B cell (primary cell): ENCODE measurements around the gene CCL17. TPM values are rescaled to one million over a fixed set of nuclear protein-coding genes. Genes with fewer than 3 reads are reported as not detected.

Experiments
- ATAC-seq: fragments of 200-7000 bp; cut with Tn5 transposase; one replicate; pipeline ENCODE4 v1.10.0; 2021; ENCODE audit warnings: low read depth, mild to moderate bottlenecking, moderate number of reproducible peaks, moderate library complexity
- CTCF ChIA-PET: fragments of 350-600 bp; sonication (Branson Sonifier 250); formaldehyde crosslinking; loops from one replicate; lab custom pipeline; 2021; ENCODE audit warnings: antibody characterized with exemption, inconsistent platforms; lab: Charles Lee
- POLR2A ChIA-PET: fragments of 350-600 bp; sonication (Branson Sonifier 250); formaldehyde crosslinking; loops from one replicate; lab custom pipeline; 2021; ENCODE audit warnings: antibody characterized with exemption; lab: Charles Lee
- DNase-seq: peaks from one replicate; pipeline ENCODE4 v3.0.0; 2013
- H2AFZ ChIP-seq: 2 replicates; pipeline ENCODE4 v1.6.1; 2012; ENCODE audit warnings: mild to moderate bottlenecking, low read depth, low read length; ENCODE audit not compliant: insufficient read depth, poor library complexity, severe bottlenecking
- H3K27ac ChIP-seq, 2 donors: 1 replicate in 1 of 2; 2 replicates in 1 of 2; pipeline ENCODE4 v1.5.1; 2012 to 2013; ENCODE audit warnings: low read length in 2 of 2, mild to moderate bottlenecking in 2 of 2, moderate library complexity in 1 of 2
- H3K27me3 ChIP-seq, 4 experiments: fragments of 200-600 bp in 1 of 4; sonication (generic) in 1 of 4; replicated peaks in 1 of 4; 1 replicate in 2 of 4; 2 replicates in 2 of 4; pipeline versions ENCODE4 v1.6.1 to v1.7.0; 2013 to 2016; ENCODE audit warnings: low read length in 3 of 4, mild to moderate bottlenecking in 2 of 4, mixed read lengths in 1 of 4, moderate library complexity in 1 of 4; ENCODE audit not compliant: insufficient read depth in 4 of 4, control insufficient read depth in 3 of 4; ENCODE audit errors: control extremely low read depth in 1 of 4
- H3K36me3 ChIP-seq, 2 experiments: replicated peaks in 1 of 2; 1 replicate in 1 of 2; 2 replicates in 1 of 2; pipeline versions ENCODE4 v1.6.1 to v1.7.1; 2013; ENCODE audit warnings: low read length in 1 of 2; ENCODE audit not compliant: insufficient read depth in 2 of 2, control insufficient read depth in 1 of 2; ENCODE audit errors: control extremely low read depth in 1 of 2, extremely low read depth in 1 of 2
- H3K4me1 ChIP-seq, 2 donors: fragments of 200-600 bp in 1 of 2; sonication (generic) in 1 of 2; 1 replicate in 1 of 2; 2 replicates in 1 of 2; pipeline versions ENCODE4 v1.5.1 to v1.6.1; 2013 to 2017; ENCODE audit warnings: low read length in 2 of 2; ENCODE audit not compliant: control insufficient read depth in 2 of 2, insufficient read depth in 2 of 2
- H3K4me2 ChIP-seq: replicated peaks from 2 replicates; pipeline ENCODE3; 2012; ENCODE audit warnings: mild to moderate bottlenecking, low read depth, low read length; ENCODE audit not compliant: poor library complexity, severe bottlenecking
- H3K4me3 ChIP-seq, 5 experiments: fragments of 200-600 bp in 1 of 5; sonication (generic) in 1 of 5; 1 replicate in 3 of 5; 2 replicates in 2 of 5; pipeline versions ENCODE4 v1.5.1 to v1.7.0; 2011 to 2016; ENCODE audit warnings: low read length in 4 of 5, mild to moderate bottlenecking in 4 of 5, low read depth in 2 of 5, control low read depth in 1 of 5, moderate library complexity in 1 of 5; ENCODE audit not compliant: insufficient read depth in 1 of 5; ENCODE audit errors: control extremely low read depth in 1 of 5, extremely low read depth in 1 of 5
- H3K79me2 ChIP-seq: fragments of 200-600 bp; sonication (generic); one replicate; pipeline ENCODE4 v1.6.0; 2016; ENCODE audit warnings: low read length; ENCODE audit not compliant: control insufficient read depth, insufficient read depth
- H3K9ac ChIP-seq: fragments of 200-600 bp; sonication (generic); 2 replicates; pipeline ENCODE4 v1.6.1; 2017; ENCODE audit warnings: mild to moderate bottlenecking, low read length, moderate library complexity
- H3K9me3 ChIP-seq, 3 donors: one replicate each; pipeline versions ENCODE4 v1.6.1 to v1.7.1; 2013; ENCODE audit warnings: low read length in 2 of 3; ENCODE audit not compliant: control insufficient read depth in 2 of 3, insufficient read depth in 1 of 3; ENCODE audit errors: control extremely low read depth in 1 of 3
- H4K20me1 ChIP-seq: 2 replicates; pipeline ENCODE4 v1.6.0; 2012; ENCODE audit warnings: mild to moderate bottlenecking, low read length; ENCODE audit not compliant: insufficient read depth, control insufficient read depth, poor library complexity, severe bottlenecking
- H3K27ac Mint-ChIP-seq: one replicate; pipeline ENCODE4 v1.8.0; 2021; ENCODE audit warnings: mixed read lengths
- H3K27me3 Mint-ChIP-seq: one replicate; pipeline ENCODE4 v1.8.0; 2021; ENCODE audit warnings: mixed read lengths
- H3K4me1 Mint-ChIP-seq: one replicate; pipeline ENCODE4 v1.8.0; 2021; ENCODE audit warnings: mixed read lengths
- H3K4me3 Mint-ChIP-seq: one replicate; pipeline ENCODE4 v1.8.0; 2021; ENCODE audit warnings: mixed read lengths
- H3K9me3 Mint-ChIP-seq: one replicate; pipeline ENCODE4 v1.8.0; 2022; ENCODE audit warnings: mixed read lengths; ENCODE audit not compliant: insufficient read depth
- CTCF ChIP-seq: fragments of 200-600 bp; IDR thresholded peaks from one replicate; pipeline ENCODE4 v1.8.0; 2022; ENCODE audit warnings: antibody characterized with exemption, mild to moderate bottlenecking
- EZH2 ChIP-seq: IDR thresholded peaks from 2 replicates; pipeline ENCODE4 v1.6.1; 2012; ENCODE audit warnings: borderline replicate concordance, low read depth, mild to moderate bottlenecking, moderate library complexity, low read length; ENCODE audit not compliant: insufficient read depth, poor library complexity, severe bottlenecking
- WGBS: methylation state at CpG from one replicate; pipeline ENCODE4 v1.1.5; 2013; ENCODE audit warnings: missing lambda C conversion rate; ENCODE audit not compliant: insufficient coverage; 5-methylcytosine and 5-hydroxymethylcytosine counted together
- intact Hi-C: fragments of 100-400 bp; cut with micrococcal nuclease; formaldehyde crosslinking; loops from one replicate; pipeline ENCODE4 v1.10.0; 2022
- polyA plus RNA-seq: library from polyadenylated mRNA; depleted of rRNA; stranded (reverse); fragments of >200 nt; gene quantifications from 2 replicates; pipeline ENCODE4 v1.2.3, GENCODE V29; 2012
- total RNA-seq, 2 donors: library from RNA; stranded (reverse); fragments of 120-200 nt in 1 of 2; gene quantifications; 1 replicate in 1 of 2; 2 replicates in 1 of 2; pipeline versions ENCODE4 v1.2.3 to v1.2.4, GENCODE V29; 2013 to 2022

The CCL17 gene
- total and polyA plus RNA-seq, 2 donors (not counting 1 experiment from before 2014, with no cell fraction given), result not detected

DNA sequence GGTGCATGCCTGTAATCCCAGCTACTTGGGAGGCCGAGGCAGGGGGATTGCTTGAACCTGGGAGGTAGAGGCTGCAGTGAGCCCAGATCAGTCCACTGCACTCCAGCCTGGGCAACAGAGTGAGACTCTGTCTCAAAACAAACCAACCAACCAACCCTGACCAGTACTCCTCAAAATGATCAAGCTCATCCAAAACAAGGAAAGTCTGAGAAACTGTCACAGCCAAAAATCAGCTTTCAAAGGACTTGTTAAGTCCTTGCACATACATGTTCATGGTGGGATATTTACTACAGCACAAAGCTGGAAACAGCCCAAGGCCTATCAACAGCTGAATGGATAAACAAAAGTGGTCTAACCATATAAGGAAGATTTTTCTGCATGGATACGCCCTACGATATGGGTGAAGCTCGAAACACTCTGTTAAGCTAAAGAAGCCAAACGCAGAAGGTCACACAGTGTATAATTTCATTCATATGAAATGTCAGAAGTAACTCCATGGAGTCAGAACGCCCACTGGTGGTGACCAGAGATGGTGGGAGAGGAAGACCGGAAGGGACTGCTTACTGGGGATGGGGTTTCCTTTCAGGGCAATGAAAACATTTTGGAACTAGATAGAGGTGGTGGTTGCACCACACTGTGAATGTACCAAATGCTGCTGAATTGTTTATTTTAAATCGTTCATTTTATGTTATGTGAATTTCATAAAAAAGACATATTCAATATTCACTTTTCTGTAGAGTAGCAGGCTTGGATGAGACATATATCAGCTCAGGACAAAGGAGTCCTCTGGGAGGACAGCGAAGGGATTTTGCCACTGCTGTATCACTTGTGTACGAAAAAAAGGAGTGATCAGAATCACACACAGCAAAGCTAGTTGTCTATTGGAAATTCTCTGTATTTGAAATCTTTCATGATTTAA, 17.7 kb downstream of the CCL17 start:
- no peak overlapping the region for H3K9ac ChIP-seq
- ChIA-PET POLR2A (no interaction called here), CTCF (interaction anchor here (0.9 to 10.1 kb wide), 4 partner anchors 9 to 225 kb away, joined by 3 to 364 read pairs (median 5); partner anchors contain the start of genes CIAPIN1 and COQ9)
- Mint-ChIP-seq H3K27ac (no peak overlapping the region), H3K4me1 (peaks cover 17% of the 10 kb centered on the region), H3K9me3 (no peaks in the 10 kb centered on the region), H3K4me3 (no peak overlapping the region), H3K27me3 (no peaks in the 10 kb centered on the region)
- DNase-seq (no peak), ATAC-seq (no peak)
- WGBS, result 85% methylated on average over 7 of the region's 10 CpGs
- TF ChIP-seq EZH2 (no peak), CTCF (no peak)
- no peaks in the 10 kb centered on the region for H3K36me3 ChIP-seq
- no peak overlapping the region for H2AFZ ChIP-seq
- H3K4me1 ChIP-seq, result peaks cover 10 to 13% of the 10 kb centered on the region in 2 donors
- H4K20me1 ChIP-seq, result no peaks in the 10 kb centered on the region
- no peaks in the 10 kb centered on the region for H3K9me3 ChIP-seq
- no peak overlapping the region for H3K4me3 ChIP-seq
- no peaks in the 10 kb centered on the region for H3K79me2 ChIP-seq
- intact Hi-C loops, result no loop called here
- no peaks in the 10 kb centered on the region for H3K27me3 ChIP-seq
- no peak overlapping the region for H3K27ac ChIP-seq
- H3K4me2 ChIP-seq, result no peak overlapping the region

DNA sequence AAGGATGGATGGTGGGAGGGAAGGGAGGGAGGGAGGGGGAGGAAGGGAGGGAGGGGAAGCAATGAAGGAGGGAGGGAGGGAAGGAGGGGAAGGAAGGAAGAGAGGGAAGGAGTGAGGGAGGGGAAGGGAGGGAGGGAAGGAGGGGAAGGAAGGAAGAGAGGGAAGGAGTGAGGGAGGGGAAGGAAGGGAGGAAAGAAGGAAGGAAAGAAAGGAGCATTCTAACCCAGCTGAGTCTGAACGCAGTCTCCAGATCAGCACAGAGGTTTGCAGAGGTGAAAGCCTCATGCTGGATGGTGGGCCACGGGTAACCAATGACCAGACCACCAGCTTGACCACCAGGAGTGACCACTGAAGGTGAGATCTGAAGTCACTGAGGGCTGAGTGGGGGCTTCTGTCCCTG, 18.6 kb downstream of the CCL17 start:
- no peak overlapping the region for H3K4me2 ChIP-seq
- no peaks in the 10 kb centered on the region for H4K20me1 ChIP-seq
- H3K27me3 Mint-ChIP-seq, result no peaks in the 10 kb centered on the region
- no peaks in the 10 kb centered on the region for H3K9me3 ChIP-seq
- no peak overlapping the region for H3K4me3 ChIP-seq
- H3K9me3 Mint-ChIP-seq, result no peaks in the 10 kb centered on the region
- no peaks in the 10 kb centered on the region for H3K79me2 ChIP-seq
- intact Hi-C loops, result no loop called here
- POLR2A ChIA-PET, result no interaction called here
- H3K9ac ChIP-seq, result no peak overlapping the region
- no peak for TF ChIP-seq CTCF
- H3K4me3 Mint-ChIP-seq, result no peak overlapping the region
- CTCF ChIA-PET, result interaction anchor here (10.1 kb wide), 1 partner anchor 117 kb away, joined by 364 read pairs; no protein-coding TSS in a partner anchor
- peaks cover 8 to 11% of the 10 kb centered on the region in 2 donors for H3K4me1 ChIP-seq
- peaks cover 0 to 2% of the 10 kb centered on the region in 2 experiments for H3K36me3 ChIP-seq
- no peak overlapping the region for H2AFZ ChIP-seq
- peaks cover 12% of the 10 kb centered on the region for H3K4me1 Mint-ChIP-seq
- ATAC-seq (no peak), DNase-seq (no peak)
- H3K27me3 ChIP-seq, result no peaks in the 10 kb centered on the region
- 94% methylated on average over 2 of the region's 2 CpGs for WGBS
- H3K27ac Mint-ChIP-seq, result no peak overlapping the region
- H3K27ac ChIP-seq, result no peak overlapping the region
